Measurements from ENCODE around the gene ZNF688.

The ZNF688 gene

GRCh38 chr16:30571445-30572322 is at the start of gene ZNF688:
Gene ZNF688 (minus strand): TSS chr16:30571714. CDS start chr16:30571629, 85 bp downstream.
- TF ChIP-seq ZNF274 (IDR thresholded peaks at IDR 0.05; ENCODE audit: low read depth, low read length), result no peak
- peak within 1 kb of the TSS; percentile 79 for H3K4me3 ChIP-seq (ENCODE audit: low read length)

- no peak overlapping the region for H3K4me3 ChIP-seq (ENCODE audit: low read length)
- TF ChIP-seq ZNF274 (IDR thresholded peaks at IDR 0.05; ENCODE audit: low read depth, low read length), result no peak
These were observed 48.7 kb upstream of the ZNF688 start for GRCh38 chr16:30620169-30620568.

- no peak overlapping the region for H3K4me3 ChIP-seq (ENCODE audit: low read length)
- TF ChIP-seq ZNF274 (IDR thresholded peaks at IDR 0.05; ENCODE audit: low read depth, low read length), result no peak
These were observed 48.1 kb upstream of the ZNF688 start for GRCh38 chr16:30619638-30620037.

DNA sequence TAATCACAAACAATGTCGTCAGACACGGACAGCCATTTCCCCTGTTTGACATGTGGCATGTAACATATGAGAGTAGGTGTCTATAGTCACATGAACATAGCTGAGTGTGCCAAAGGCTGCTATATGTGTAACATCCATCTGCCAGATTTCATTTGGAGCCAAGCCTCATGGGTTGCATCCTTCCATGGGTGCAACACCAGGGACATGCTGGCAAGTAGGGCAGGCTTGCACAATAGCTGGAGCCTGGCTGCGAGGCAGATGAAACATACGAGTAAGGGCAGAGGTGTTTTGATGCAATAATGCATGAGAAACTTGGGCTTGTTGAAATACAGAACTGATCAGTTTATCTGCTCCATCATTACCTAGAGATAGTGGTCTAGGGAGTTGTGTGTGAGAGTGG is 47.7 kb upstream of the ZNF688 start:
- no peak overlapping the region for H3K4me3 ChIP-seq (ENCODE audit: low read length)
- no peak for TF ChIP-seq ZNF274 (IDR thresholded peaks at IDR 0.05; ENCODE audit: low read depth, low read length)

DNA sequence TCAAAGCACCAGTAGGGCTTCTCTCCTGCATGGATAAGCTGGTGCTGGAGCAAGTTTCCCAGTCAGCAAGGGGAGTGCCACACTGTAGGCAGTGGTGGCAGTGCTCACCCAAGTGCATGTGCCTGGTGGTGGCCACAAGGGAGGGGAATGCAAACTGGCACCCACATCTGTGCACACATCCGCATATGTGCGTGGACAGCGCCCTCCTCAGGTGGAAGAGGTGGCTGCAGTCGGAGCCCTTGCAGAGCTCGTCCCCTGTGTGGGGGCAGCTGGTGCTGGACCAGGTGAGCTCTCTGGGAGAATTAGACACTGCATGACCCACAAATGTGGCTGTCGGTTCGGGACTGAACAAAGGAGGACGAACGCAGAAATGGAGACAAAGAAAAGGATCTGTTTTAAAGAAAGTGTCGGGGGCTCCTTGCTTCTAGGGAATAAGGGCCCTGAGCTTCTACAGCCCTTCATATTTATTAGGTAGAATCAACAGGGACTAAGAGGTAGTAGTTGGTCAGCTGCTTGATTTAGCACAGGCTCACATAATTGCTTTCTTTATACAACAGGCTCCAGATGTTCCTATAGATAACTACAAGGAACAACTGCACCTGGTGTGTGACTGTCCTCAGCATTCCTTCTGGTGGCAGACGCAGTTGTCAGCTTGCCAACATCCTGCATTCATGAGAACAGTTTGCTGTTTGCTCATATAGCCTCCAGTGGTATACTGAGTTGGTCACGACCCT is 44.0 kb upstream of the ZNF688 start:
- no peak for TF ChIP-seq ZNF274 (IDR thresholded peaks at IDR 0.05; ENCODE audit: low read depth, low read length)
- H3K4me3 ChIP-seq (ENCODE audit: low read length), result no peak overlapping the region

GRCh38 chr16:30609926-30610839 is 38.7 kb upstream of the ZNF688 start, which contains the start of gene ZNF689:
Gene ZNF689 (minus strand): TSS chr16:30610389. CDS start chr16:30610041, 348 bp downstream.
- peak within 1 kb of the TSS; percentile 88 for H3K4me3 ChIP-seq (ENCODE audit: low read length)
- no peak for TF ChIP-seq ZNF274 (IDR thresholded peaks at IDR 0.05; ENCODE audit: low read depth, low read length)

DNA sequence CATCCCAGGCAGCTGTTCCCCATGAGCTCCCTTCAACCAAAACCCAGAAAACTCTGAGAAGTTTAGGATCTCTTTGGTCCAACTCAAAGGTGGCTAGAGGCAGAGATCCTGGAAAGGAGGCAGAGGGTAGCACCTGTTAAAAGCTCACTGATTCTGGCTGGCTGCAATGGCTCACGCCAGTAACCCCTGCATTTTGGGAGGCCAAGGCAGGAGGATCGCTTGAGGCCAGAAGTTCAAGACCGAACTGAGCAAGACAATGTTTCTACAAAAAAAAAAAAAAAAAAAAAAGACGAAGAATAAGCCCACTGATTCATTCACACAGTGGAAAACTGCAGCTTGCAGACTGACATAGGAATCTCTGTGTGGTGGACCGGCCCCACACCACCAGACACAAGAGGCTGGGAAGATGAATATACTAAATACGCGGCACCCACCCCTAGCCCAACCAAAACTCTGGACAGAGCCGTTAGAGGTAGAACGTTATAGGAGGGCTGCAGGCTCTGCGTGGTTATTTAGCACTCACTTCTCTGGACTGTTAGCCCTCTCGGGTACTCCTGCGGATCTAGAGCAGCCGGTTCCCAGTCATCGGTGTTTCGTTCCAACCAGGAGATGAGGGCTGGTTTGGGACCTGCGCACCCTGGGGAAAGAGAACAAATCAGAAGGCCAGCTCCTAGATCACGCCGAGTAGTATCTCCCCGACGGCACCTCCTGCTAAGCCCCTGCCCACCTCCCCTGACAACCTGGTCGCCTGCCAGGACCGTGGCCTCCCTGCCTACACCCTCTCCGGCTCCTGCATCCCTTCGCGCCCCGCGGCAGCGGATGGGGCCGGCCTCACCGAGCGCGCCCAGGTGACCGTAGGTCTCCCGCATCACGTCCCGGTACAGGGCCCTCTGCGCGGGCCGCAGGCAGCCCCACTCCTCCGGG is 37.8 kb upstream of the ZNF688 start:
- no peak for TF ChIP-seq ZNF274 (IDR thresholded peaks at IDR 0.05; ENCODE audit: low read depth, low read length)
- peak overlapping the region; percentile 88 for H3K4me3 ChIP-seq (ENCODE audit: low read length)

DNA sequence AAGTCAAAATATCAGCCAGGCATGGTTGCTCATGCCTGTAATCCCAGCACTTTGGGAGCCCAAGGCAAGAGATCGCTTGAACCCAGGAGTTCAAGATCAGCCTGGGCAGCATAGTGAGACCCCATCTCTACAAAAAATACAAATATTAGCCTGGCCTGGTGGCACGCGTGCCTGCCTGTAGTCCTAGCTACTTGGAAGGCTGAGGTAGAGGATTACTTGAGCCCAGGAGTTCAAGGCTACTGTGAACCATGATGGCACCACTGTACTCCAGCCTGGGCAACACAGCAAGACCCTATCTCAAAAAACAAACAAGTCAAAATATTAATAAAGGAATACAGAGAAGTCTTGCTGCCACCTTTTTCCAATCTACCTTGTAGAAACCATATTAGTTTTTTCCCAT is 34.5 kb upstream of the ZNF688 start:
- TF ChIP-seq ZNF274 (IDR thresholded peaks at IDR 0.05; ENCODE audit: low read depth, low read length), result no peak

GRCh38 chr16:30605158-30605557 is 33.6 kb upstream of the ZNF688 start:
- no peak for TF ChIP-seq ZNF274 (IDR thresholded peaks at IDR 0.05; ENCODE audit: low read depth, low read length)

More for the DNA sequence above, 34.5 kb upstream of the ZNF688 start:
- H3K4me3 ChIP-seq (ENCODE audit: low read length), result no peak overlapping the region

DNA sequence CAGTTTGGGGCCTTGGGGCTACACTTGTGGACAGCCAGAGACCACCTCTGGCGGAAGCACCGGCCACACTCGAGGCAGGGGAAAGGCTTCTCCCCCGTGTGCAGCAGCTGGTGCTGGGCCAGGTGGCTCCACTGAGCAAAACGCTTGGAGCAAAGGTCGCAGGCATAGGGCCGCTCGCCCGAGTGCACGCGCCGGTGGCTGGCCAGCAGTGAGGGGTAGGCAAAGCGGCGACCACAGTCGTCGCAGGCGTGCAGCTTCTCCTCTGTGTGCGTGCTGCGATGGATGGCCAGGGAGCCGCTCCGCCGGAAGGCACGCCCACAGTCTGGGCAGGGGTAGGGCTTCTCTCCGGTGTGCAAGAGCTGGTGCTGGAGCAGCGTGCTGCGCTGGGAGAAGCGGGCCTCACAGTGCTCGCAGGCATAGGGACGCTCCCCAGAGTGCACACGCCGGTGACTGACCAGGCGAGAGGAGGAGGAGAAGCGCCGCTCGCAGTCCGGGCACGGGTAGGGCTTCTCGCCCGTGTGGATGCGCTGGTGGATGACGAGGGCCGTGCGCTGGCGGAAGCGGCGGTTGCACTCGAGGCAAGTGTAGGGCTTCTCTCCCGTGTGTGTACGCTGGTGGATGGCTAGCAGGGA is 32.9 kb upstream of the ZNF688 start:
- TF ChIP-seq ZNF274 (IDR thresholded peaks at IDR 0.05; ENCODE audit: low read depth, low read length), result no peak

More at GRCh38 chr16:30605158-30605557, 33.6 kb upstream of the ZNF688 start:
- no peak overlapping the region for H3K4me3 ChIP-seq (ENCODE audit: low read length)

DNA sequence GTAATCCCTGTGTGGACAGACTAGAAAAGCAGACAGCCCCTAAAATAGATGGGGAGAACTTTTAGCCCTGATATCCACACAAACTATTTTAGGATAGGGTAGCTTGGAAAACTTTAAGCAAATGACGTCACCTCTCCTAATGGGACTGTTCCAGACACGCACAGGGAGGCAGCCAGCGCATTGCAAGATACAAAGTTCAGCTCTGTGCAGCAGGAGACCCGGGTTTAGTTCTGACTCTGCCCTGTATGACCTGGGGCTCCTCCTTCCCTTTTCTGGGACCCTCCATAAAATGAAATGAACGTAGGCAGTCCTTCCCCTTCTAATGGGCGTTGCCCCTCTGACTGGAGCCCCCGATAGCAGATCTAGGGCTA is 32.4 kb upstream of the ZNF688 start:
- no peak overlapping the region for H3K4me3 ChIP-seq (ENCODE audit: low read length)
- TF ChIP-seq ZNF274 (IDR thresholded peaks at IDR 0.05; ENCODE audit: low read depth, low read length), result no peak

More for the DNA sequence above, 32.9 kb upstream of the ZNF688 start:
- no peak overlapping the region for H3K4me3 ChIP-seq (ENCODE audit: low read length)

DNA sequence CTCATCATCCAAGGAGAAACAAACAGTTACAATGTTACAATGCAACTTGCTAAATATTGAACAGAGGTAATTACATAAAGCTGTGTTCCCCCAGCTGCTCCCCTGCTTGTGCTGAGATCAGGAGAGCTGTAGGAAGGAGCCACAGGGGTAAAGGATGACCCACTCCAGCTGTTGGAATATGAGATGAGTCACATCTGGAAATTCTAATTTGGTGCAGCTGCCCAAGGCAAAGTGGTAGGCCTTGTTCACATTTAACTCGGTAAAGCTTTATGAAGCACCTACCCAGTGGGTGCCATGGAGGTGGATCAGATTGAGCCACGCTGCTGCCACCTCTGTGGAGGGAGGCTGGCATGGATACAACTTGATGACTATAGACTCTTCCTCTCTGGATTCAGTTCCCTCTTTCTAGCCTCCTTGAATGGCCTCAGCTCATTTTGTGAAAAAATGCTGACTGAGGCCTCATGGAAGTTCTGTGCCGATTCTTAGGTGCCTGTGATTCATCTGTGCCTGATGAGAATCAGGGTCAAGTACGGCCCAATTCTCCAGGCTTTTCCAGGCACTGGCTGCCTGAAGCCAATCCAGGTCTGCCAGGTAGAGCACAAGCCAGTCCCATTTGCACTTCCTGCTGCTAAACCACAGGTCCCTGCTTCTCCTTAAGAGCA is 31.2 kb upstream of the ZNF688 start:
- TF ChIP-seq ZNF274 (IDR thresholded peaks at IDR 0.05; ENCODE audit: low read depth, low read length), result no peak
- H3K4me3 ChIP-seq (ENCODE audit: low read length), result no peak overlapping the region
